Astrocyte of the cerebellum (primary cell): ENCODE results near the gene FLT1.

Experiments used
- DNase-seq: peaks from one replicate; pipeline ENCODE4 v3.0.0-alpha.2; 2011; ENCODE audit warnings: low read depth
- H3K4me3 ChIP-seq: 2 replicates; pipeline ENCODE4 v1.5.1; 2011; ENCODE audit warnings: mild to moderate bottlenecking, low read depth, low read length, moderate library complexity
- CTCF ChIP-seq: IDR thresholded peaks from 2 replicates; pipeline ENCODE4 v1.5.1; 2012; ENCODE audit warnings: low read length, low read depth, moderate library complexity, mild to moderate bottlenecking; ENCODE audit errors: missing control alignments
- in situ Hi-C: cut with HindIII; loops from 2 replicates; pipeline ENCODE4 v1.10.0; 2017; ENCODE audit warnings: low sequenced_read_pairs

FLT1 gene

GRCh38 chr13:28499609-28500008 is 4.7 kb upstream of the FLT1 start:
- in situ Hi-C loops, result no loop called here
- H3K4me3 ChIP-seq, result no peak overlapping the region
- no peak for TF ChIP-seq CTCF
- no peak for DNase-seq

- in situ Hi-C loops, result no loop called here
- no peak for DNase-seq
- TF ChIP-seq CTCF, result no peak
- H3K4me3 ChIP-seq, result no peak overlapping the region
Measured at GRCh38 chr13:28498481-28499115, 3.7 kb upstream of the FLT1 start.

GRCh38 chr13:28497143-28497876 is 2.4 kb upstream of the FLT1 start:
- DNase-seq, result no peak
- no peak for TF ChIP-seq CTCF
- in situ Hi-C loops, result no loop called here

GRCh38 chr13:28496188-28496564 is 1.2 kb upstream of the FLT1 start:
- in situ Hi-C loops, result no loop called here
- no peak for DNase-seq
- no peak overlapping the region for H3K4me3 ChIP-seq
- TF ChIP-seq CTCF, result no peak

More at GRCh38 chr13:28497143-28497876, 2.4 kb upstream of the FLT1 start:
- no peak overlapping the region for H3K4me3 ChIP-seq

- H3K4me3 ChIP-seq, result peak overlapping the region; percentile 40
- no peak for DNase-seq
- in situ Hi-C loops, result no loop called here
- TF ChIP-seq CTCF, result no peak
Measured at GRCh38 chr13:28495538-28496187, 735 bp upstream of the FLT1 start.

GRCh38 chr13:28494504-28494777 is 487 bp downstream of the FLT1 start:
- DNase-seq, result no peak
- in situ Hi-C loops, result no loop called here
- H3K4me3 ChIP-seq, result peak overlapping the region; percentile 40
- TF ChIP-seq CTCF, result no peak
